ENCODE data around the gene FAIM2. TPM values are rescaled to one million over a fixed set of nuclear protein-coding genes. Genes with fewer than 3 reads are reported as not detected.

FAIM2 gene
- total RNA-seq, 1 experiment from 2014 or later = 49.8 TPM

GRCh38 chr12:49907352-49907751 lies 3.7 kb upstream of the FAIM2 start:
- H3K4me2 ChIP-seq (ENCODE audit: low read depth, low read length, poor library complexity, severe bottlenecking) = no peak overlapping the region

GRCh38 chr12:49905718-49906314 lies 2.1 kb upstream of the FAIM2 start:
- Histone ChIP-seq H3K9me2 (replicated peaks; ENCODE audit: insufficient read depth, low read length) (no peaks in the 10 kb centered on the region), H3K4me1 (ENCODE audit: low read length) (peaks cover 52% of the 10 kb centered on the region), H2AFZ (ENCODE audit: low read length) (no peak overlapping the region), H4K20me1 (ENCODE audit: insufficient read depth, low read depth, low read length) (no peaks in the 10 kb centered on the region), H3K9ac (ENCODE audit: low read length) (no peak overlapping the region), H3K36me3 (ENCODE audit: insufficient read depth, low read length) (no peaks in the 10 kb centered on the region), H3K27ac (ENCODE audit: low read length) (no peak overlapping the region), H3K27me3 (ENCODE audit: low read length) (no peaks in the 10 kb centered on the region), H3K4me3 (ENCODE audit: low read length) (no peak overlapping the region), H3K4me2 (ENCODE audit: low read depth, low read length, poor library complexity, severe bottlenecking) (no peak overlapping the region), H3K79me2 (ENCODE audit: low read length) (no peaks in the 10 kb centered on the region), H3K9me3 (ENCODE audit: low read length) (no peaks in the 10 kb centered on the region)
- no peak for DNase-seq

More at GRCh38 chr12:49907352-49907751, 3.7 kb upstream of the FAIM2 start:
- H3K27me3 ChIP-seq (ENCODE audit: low read length) = no peaks in the 10 kb centered on the region
- DNase-seq = no peak
- no peak overlapping the region for H3K4me3 ChIP-seq (ENCODE audit: low read length)
- H3K9me3 ChIP-seq (ENCODE audit: low read length) = no peaks in the 10 kb centered on the region
- no peaks in the 10 kb centered on the region for H3K79me2 ChIP-seq (ENCODE audit: low read length)
- H2AFZ ChIP-seq (ENCODE audit: low read length) = peak overlapping the region; percentile 65; the same call in 1 of the 2 replicates
- H3K9ac ChIP-seq (ENCODE audit: low read length) = no peak overlapping the region; the same call in 1 of the 2 replicates
- no peaks in the 10 kb centered on the region for H3K9me2 ChIP-seq (replicated peaks; ENCODE audit: insufficient read depth, low read length)
- H3K36me3 ChIP-seq (ENCODE audit: insufficient read depth, low read length) = no peaks in the 10 kb centered on the region
- peaks cover 36% of the 10 kb centered on the region for H3K4me1 ChIP-seq (ENCODE audit: low read length)
- no peaks in the 10 kb centered on the region for H4K20me1 ChIP-seq (ENCODE audit: insufficient read depth, low read depth, low read length)
- no peak overlapping the region for H3K27ac ChIP-seq (ENCODE audit: low read length)

GRCh38 chr12:49904601-49905000 lies 901 bp upstream of the FAIM2 start:
- Histone ChIP-seq H3K9ac (ENCODE audit: low read length) (peak overlapping the region; percentile 81), H3K9me2 (replicated peaks; ENCODE audit: insufficient read depth, low read length) (no peaks in the 10 kb centered on the region), H3K4me3 (ENCODE audit: low read length) (peak overlapping the region; percentile 64), H3K4me2 (ENCODE audit: low read depth, low read length, poor library complexity, severe bottlenecking) (peak overlapping the region; percentile 76), H2AFZ (ENCODE audit: low read length) (no peak overlapping the region), H3K27me3 (ENCODE audit: low read length) (no peaks in the 10 kb centered on the region), H3K4me1 (ENCODE audit: low read length) (peaks cover 57% of the 10 kb centered on the region), H4K20me1 (ENCODE audit: insufficient read depth, low read depth, low read length) (no peaks in the 10 kb centered on the region), H3K36me3 (ENCODE audit: insufficient read depth, low read length) (no peaks in the 10 kb centered on the region), H3K9me3 (ENCODE audit: low read length) (no peaks in the 10 kb centered on the region), H3K27ac (ENCODE audit: low read length) (peak overlapping the region; percentile 75), H3K79me2 (ENCODE audit: low read length) (no peaks in the 10 kb centered on the region)
- no peak for DNase-seq

- Histone ChIP-seq H3K9me3 (ENCODE audit: low read length) (no peaks in the 10 kb centered on the region), H3K9me2 (replicated peaks; ENCODE audit: insufficient read depth, low read length) (no peaks in the 10 kb centered on the region), H3K27me3 (ENCODE audit: low read length) (no peaks in the 10 kb centered on the region), H3K79me2 (ENCODE audit: low read length) (no peaks in the 10 kb centered on the region), H3K4me2 (ENCODE audit: low read depth, low read length, poor library complexity, severe bottlenecking) (peak overlapping the region; percentile 79), H4K20me1 (ENCODE audit: insufficient read depth, low read depth, low read length) (no peaks in the 10 kb centered on the region), H3K4me1 (ENCODE audit: low read length) (peaks cover 68% of the 10 kb centered on the region), H3K9ac (ENCODE audit: low read length) (peak overlapping the region; percentile 76), H2AFZ (ENCODE audit: low read length) (no peak overlapping the region), H3K4me3 (ENCODE audit: low read length) (peak overlapping the region; percentile 68), H3K36me3 (ENCODE audit: insufficient read depth, low read length) (no peaks in the 10 kb centered on the region), H3K27ac (ENCODE audit: low read length) (peak overlapping the region; percentile 77)
- DNase-seq = no peak
Observed at GRCh38 chr12:49903351-49903699, 375 bp downstream of the FAIM2 start.

- Histone ChIP-seq H3K79me2 (ENCODE audit: low read length) (no peaks in the 10 kb centered on the region), H4K20me1 (ENCODE audit: insufficient read depth, low read depth, low read length) (no peaks in the 10 kb centered on the region), H3K4me3 (ENCODE audit: low read length) (peak overlapping the region; percentile 68), H3K9me3 (ENCODE audit: low read length) (no peaks in the 10 kb centered on the region), H3K36me3 (ENCODE audit: insufficient read depth, low read length) (no peaks in the 10 kb centered on the region), H3K27me3 (ENCODE audit: low read length) (no peaks in the 10 kb centered on the region), H3K9me2 (replicated peaks; ENCODE audit: insufficient read depth, low read length) (no peaks in the 10 kb centered on the region), H3K27ac (ENCODE audit: low read length) (peak overlapping the region; percentile 77), H3K4me1 (ENCODE audit: low read length) (peaks cover 75% of the 10 kb centered on the region), H3K4me2 (ENCODE audit: low read depth, low read length, poor library complexity, severe bottlenecking) (peak overlapping the region; percentile 79), H3K9ac (ENCODE audit: low read length) (peak overlapping the region; percentile 76), H2AFZ (ENCODE audit: low read length) (no peak overlapping the region)
- DNase-seq = peak; percentile 85
Observed at GRCh38 chr12:49902399-49903350, 1.0 kb downstream of the FAIM2 start.

- Histone ChIP-seq H3K36me3 (ENCODE audit: insufficient read depth, low read length) (no peaks in the 10 kb centered on the region), H3K27me3 (ENCODE audit: low read length) (no peaks in the 10 kb centered on the region), H2AFZ (ENCODE audit: low read length) (no peak overlapping the region), H3K9ac (ENCODE audit: low read length) (peak overlapping the region; percentile 76), H3K4me3 (ENCODE audit: low read length) (peak overlapping the region; percentile 68), H3K9me3 (ENCODE audit: low read length) (no peaks in the 10 kb centered on the region), H3K9me2 (replicated peaks; ENCODE audit: insufficient read depth, low read length) (no peaks in the 10 kb centered on the region), H3K4me2 (ENCODE audit: low read depth, low read length, poor library complexity, severe bottlenecking) (peak overlapping the region; percentile 79), H3K4me1 (ENCODE audit: low read length) (peaks cover 75% of the 10 kb centered on the region), H3K79me2 (ENCODE audit: low read length) (no peaks in the 10 kb centered on the region), H4K20me1 (ENCODE audit: insufficient read depth, low read depth, low read length) (no peaks in the 10 kb centered on the region), H3K27ac (ENCODE audit: low read length) (peak overlapping the region; percentile 77)
- DNase-seq = no peak
Observed at GRCh38 chr12:49901986-49902385, 1.7 kb downstream of the FAIM2 start.

- H3K27ac ChIP-seq (ENCODE audit: low read length) = peak overlapping the region; percentile 77
- peak overlapping the region; percentile 79 for H3K4me2 ChIP-seq (ENCODE audit: low read depth, low read length, poor library complexity, severe bottlenecking)
- no peak overlapping the region for H3K9ac ChIP-seq (ENCODE audit: low read length)
- H3K36me3 ChIP-seq (ENCODE audit: insufficient read depth, low read length) = no peaks in the 10 kb centered on the region
- no peaks in the 10 kb centered on the region for H3K9me3 ChIP-seq (ENCODE audit: low read length)
- H3K4me1 ChIP-seq (ENCODE audit: low read length) = peaks cover 85% of the 10 kb centered on the region
- H3K79me2 ChIP-seq (ENCODE audit: low read length) = no peaks in the 10 kb centered on the region
- no peak overlapping the region for H2AFZ ChIP-seq (ENCODE audit: low read length)
- DNase-seq = no peak
- H4K20me1 ChIP-seq (ENCODE audit: insufficient read depth, low read depth, low read length) = no peaks in the 10 kb centered on the region
- H3K9me2 ChIP-seq (replicated peaks; ENCODE audit: insufficient read depth, low read length) = no peaks in the 10 kb centered on the region
- no peak overlapping the region for H3K4me3 ChIP-seq (ENCODE audit: low read length)
- no peaks in the 10 kb centered on the region for H3K27me3 ChIP-seq (ENCODE audit: low read length)
Observed at GRCh38 chr12:49901026-49901425, 2.7 kb downstream of the FAIM2 start.

- Histone ChIP-seq H3K79me2 (ENCODE audit: low read length) (no peaks in the 10 kb centered on the region), H3K4me1 (ENCODE audit: low read length) (peaks cover 92% of the 10 kb centered on the region), H3K9ac (ENCODE audit: low read length) (peak overlapping the region; percentile 32), H4K20me1 (ENCODE audit: insufficient read depth, low read depth, low read length) (no peaks in the 10 kb centered on the region), H3K9me2 (replicated peaks; ENCODE audit: insufficient read depth, low read length) (no peaks in the 10 kb centered on the region), H3K4me2 (ENCODE audit: low read depth, low read length, poor library complexity, severe bottlenecking) (peak overlapping the region; percentile 79), H3K36me3 (ENCODE audit: insufficient read depth, low read length) (no peaks in the 10 kb centered on the region), H3K27ac (ENCODE audit: low read length) (peak overlapping the region; percentile 77; the same call in 1 of the 2 replicates), H3K4me3 (ENCODE audit: low read length) (no peak overlapping the region), H2AFZ (ENCODE audit: low read length) (no peak overlapping the region), H3K27me3 (ENCODE audit: low read length) (no peaks in the 10 kb centered on the region), H3K9me3 (ENCODE audit: low read length) (no peaks in the 10 kb centered on the region)
- no peak for DNase-seq
Observed at GRCh38 chr12:49900371-49900770, 3.3 kb downstream of the FAIM2 start.
